Aorta (tissue), 5 donors: ENCODE results near the gene NRAP. TPM values are rescaled to one million over a fixed set of nuclear protein-coding genes. Genes with fewer than 3 reads are reported as not detected.

Source experiments
- ATAC-seq: fragments of 200-7000 bp; cut with Tn5 transposase; one replicate; pipeline ENCODE4 v1.9.1; 2022; ENCODE audit warnings: moderate library complexity; ENCODE audit not compliant: low FRiP score
- DNase-seq, 2 donors: peaks; one replicate each; pipeline ENCODE4 v3.0.0-alpha.2; 2020
- H3K27ac ChIP-seq, 2 donors: one replicate each; pipeline ENCODE4 v1.5.1; 2013; ENCODE audit warnings: low read length in 2 of 2, mild to moderate bottlenecking in 2 of 2, moderate library complexity in 2 of 2, control low read depth in 1 of 2, inconsistent platforms in 1 of 2, low read depth in 1 of 2
- H3K27me3 ChIP-seq, 2 donors: one replicate each; pipeline ENCODE4 v1.6.1; 2013; ENCODE audit warnings: control low read depth in 1 of 2, low read length in 1 of 2, mild to moderate bottlenecking in 1 of 2, moderate library complexity in 1 of 2; ENCODE audit not compliant: insufficient read depth in 2 of 2, control insufficient read depth in 1 of 2
- H3K36me3 ChIP-seq, 2 donors: one replicate each; pipeline ENCODE4 v1.6.1; 2013; ENCODE audit warnings: control low read depth in 1 of 2, low read length in 1 of 2, mild to moderate bottlenecking in 1 of 2; ENCODE audit not compliant: insufficient read depth in 2 of 2, control insufficient read depth in 1 of 2
- H3K4me1 ChIP-seq, 2 donors: one replicate each; pipeline ENCODE4 v1.6.1; 2013; ENCODE audit warnings: low read length in 2 of 2, control low read depth in 1 of 2, mild to moderate bottlenecking in 1 of 2, moderate library complexity in 1 of 2; ENCODE audit not compliant: insufficient read depth in 2 of 2, control insufficient read depth in 1 of 2
- H3K4me3 ChIP-seq, 2 donors: one replicate each; pipeline ENCODE4 v1.5.1; 2013; ENCODE audit warnings: low read length in 2 of 2, control low read depth in 1 of 2, mild to moderate bottlenecking in 1 of 2
- H3K9me3 ChIP-seq: one replicate; pipeline ENCODE4 v1.6.1; 2013; ENCODE audit warnings: mild to moderate bottlenecking, low read length; ENCODE audit not compliant: control insufficient read depth
- WGBS, 2 donors: extraction: QIAGEN DNeasy Blood & Tissue Kit; methylation state at CpG; one replicate each; pipeline ENCODE4 v1.1.7; 2013; 5-methylcytosine and 5-hydroxymethylcytosine counted together
- intact Hi-C, 2 donors: fragments of 100-400 bp; cut with DNase I; formaldehyde crosslinking; loops; one replicate each; pipeline versions ENCODE4 v1.14.2 to v1.15.0; 2022
- polyA plus RNA-seq, 2 donors: library from polyadenylated mRNA; stranded (reverse); fragments of 200-250 nt; gene quantifications; one replicate each; pipeline ENCODE4 v1.2.3, GENCODE V29; 2013
- total RNA-seq, 2 donors: library from RNA; stranded (reverse); fragmentation: NEBNext Ultra II Directional; extraction: Animal tissue kit (Norgen Biotek cat#: 25700); gene quantifications; one replicate each; pipeline ENCODE4 v1.2.1, GENCODE V29; 2021
- donor health status: healthy with polysubstance abuse.
- donor health status: Bipolar disorder and iron deficiency.
- donor health status: DM: no; HTN: no; CAD: no.
- donor health status: DM: no; HTN: no; CAD: no.
- donor health status: DM: yes; HTN: yes; CAD: no.

Gene NRAP
- total and polyA plus RNA-seq, 4 donors: 0.03 to 0.88 TPM; not detected in 2

GRCh38 chr10:113610631-113611601 lies 52.9 kb downstream of the NRAP start:
- no peaks in the 10 kb centered on the region for H3K27me3 ChIP-seq
- ATAC-seq (no peak), DNase-seq (no peak)
- WGBS, 2 donors: 50 to 67% methylated on average over 26 of the region's 26 CpGs
- no peaks in the 10 kb centered on the region for H3K9me3 ChIP-seq
- H3K4me3 ChIP-seq: no peak overlapping the region
- intact Hi-C loops: no loop called here
- no peak overlapping the region for H3K27ac ChIP-seq
- H3K36me3 ChIP-seq: no peaks in the 10 kb centered on the region
- H3K4me1 ChIP-seq: no peaks in the 10 kb centered on the region

- no peaks in the 10 kb centered on the region for H3K27me3 ChIP-seq
- intact Hi-C loops: no loop called here
- no peaks in the 10 kb centered on the region for H3K36me3 ChIP-seq
- H3K27ac ChIP-seq: no peak overlapping the region
- no peak overlapping the region for H3K4me3 ChIP-seq
- H3K4me1 ChIP-seq: no peaks in the 10 kb centered on the region
- H3K9me3 ChIP-seq: no peaks in the 10 kb centered on the region
- 69 to 72% methylated on average over 4 of the region's 4 CpGs for WGBS, 2 donors
- DNase-seq (no peak), ATAC-seq (no peak)
These were observed 54.1 kb downstream of the NRAP start for GRCh38 chr10:113609704-113610108.

- Histone ChIP-seq H3K27me3 (no peaks in the 10 kb centered on the region), H3K27ac (no peak overlapping the region), H3K36me3 (no peaks in the 10 kb centered on the region), H3K4me1 (no peaks in the 10 kb centered on the region), H3K4me3 (no peak overlapping the region), H3K9me3 (no peaks in the 10 kb centered on the region)
- intact Hi-C loops: no loop called here
- WGBS, 2 donors: 53 to 66% methylated on average over 13 of the region's 13 CpGs
- DNase-seq (no peak), ATAC-seq (no peak)
These were observed 58.4 kb downstream of the NRAP start for GRCh38 chr10:113605268-113605978.

GRCh38 chr10:113604572-113604971 lies 59.3 kb downstream of the NRAP start:
- peak; percentile 19 for ATAC-seq
- Histone ChIP-seq H3K27ac (no peak overlapping the region), H3K9me3 (no peaks in the 10 kb centered on the region), H3K27me3 (no peaks in the 10 kb centered on the region), H3K4me1 (no peaks in the 10 kb centered on the region), H3K36me3 (no peaks in the 10 kb centered on the region), H3K4me3 (no peak overlapping the region)
- intact Hi-C loops: no loop called here
- WGBS, 2 donors: 90% methylated on average over 12 of the region's 12 CpGs
- peak in 1 of 2 donors; percentile 29 for DNase-seq

GRCh38 chr10:113603057-113603777 lies 60.6 kb downstream of the NRAP start:
- Histone ChIP-seq H3K36me3 (no peaks in the 10 kb centered on the region), H3K27me3 (no peaks in the 10 kb centered on the region), H3K4me1 (no peaks in the 10 kb centered on the region), H3K27ac (no peak overlapping the region), H3K4me3 (no peak overlapping the region), H3K9me3 (no peaks in the 10 kb centered on the region)
- 85 to 89% methylated on average over 13 of the region's 13 CpGs for WGBS, 2 donors
- intact Hi-C loops: no loop called here
- DNase-seq: peak in 1 of 2 donors; percentile 9
- no peak for ATAC-seq

GRCh38 chr10:113600569-113600968 lies 63.3 kb downstream of the NRAP start:
- no peak overlapping the region for H3K27ac ChIP-seq
- H3K27me3 ChIP-seq: no peaks in the 10 kb centered on the region
- no peak for ATAC-seq
- no peaks in the 10 kb centered on the region for H3K4me1 ChIP-seq
- 92 to 94% methylated on average over 3 of the region's 3 CpGs for WGBS, 2 donors
- no peak overlapping the region for H3K4me3 ChIP-seq
- H3K36me3 ChIP-seq: no peaks in the 10 kb centered on the region
- DNase-seq: no peak
- intact Hi-C loops: no loop called here
- no peaks in the 10 kb centered on the region for H3K9me3 ChIP-seq

GRCh38 chr10:113594652-113595051 lies 69.2 kb downstream of the NRAP start:
- no peaks in the 10 kb centered on the region for H3K36me3 ChIP-seq
- H3K4me3 ChIP-seq: no peak overlapping the region
- H3K9me3 ChIP-seq: no peaks in the 10 kb centered on the region
- intact Hi-C loops: no loop called here
- H3K4me1 ChIP-seq: no peaks in the 10 kb centered on the region
- H3K27ac ChIP-seq: no peak overlapping the region
- WGBS, 2 donors: 77 to 85% methylated on average over 13 of the region's 13 CpGs
- ATAC-seq: no peak
- no peaks in the 10 kb centered on the region for H3K27me3 ChIP-seq
- DNase-seq: no peak

- WGBS, 2 donors: 81 to 82% methylated on average over 8 of the region's 8 CpGs
- Histone ChIP-seq H3K36me3 (no peaks in the 10 kb centered on the region), H3K9me3 (no peaks in the 10 kb centered on the region), H3K4me3 (no peak overlapping the region), H3K27me3 (no peaks in the 10 kb centered on the region), H3K27ac (no peak overlapping the region), H3K4me1 (no peaks in the 10 kb centered on the region)
- no peak for ATAC-seq
- intact Hi-C loops: no loop called here
- DNase-seq: no peak
These were observed 71.5 kb downstream of the NRAP start for GRCh38 chr10:113592380-113592779.
